ENCODE data around the gene FRMPD1.

The FRMPD1 gene

GRCh38 chr9:37753489-37754190 is 102.9 kb downstream of the FRMPD1 start, which contains the start of gene TRMT10B (continued):
- TF ChIP-seq ZNF280C (tag by site-specific recombination; IDR thresholded peaks at IDR 0.05) = no peak
- TF ChIP-seq ZNF629 (tag by site-specific recombination; IDR thresholded peaks at IDR 0.05) = no peak
- TF ChIP-seq ZNF292 (tag by site-specific recombination; IDR thresholded peaks at IDR 0.05; ENCODE audit: borderline replicate concordance, low read depth) = no peak
- TF ChIP-seq ZNF548 (tag by site-specific recombination; IDR thresholded peaks at IDR 0.05) = no peak
- TF ChIP-seq ZNF148 (tag by site-specific recombination; IDR thresholded peaks at IDR 0.05; ENCODE audit: borderline replicate concordance) = no peak
- no peak for TF ChIP-seq ZNF202 (tag by site-specific recombination; IDR thresholded peaks at IDR 0.05; ENCODE audit: borderline replicate concordance)
- TF ChIP-seq, protein P1, sequence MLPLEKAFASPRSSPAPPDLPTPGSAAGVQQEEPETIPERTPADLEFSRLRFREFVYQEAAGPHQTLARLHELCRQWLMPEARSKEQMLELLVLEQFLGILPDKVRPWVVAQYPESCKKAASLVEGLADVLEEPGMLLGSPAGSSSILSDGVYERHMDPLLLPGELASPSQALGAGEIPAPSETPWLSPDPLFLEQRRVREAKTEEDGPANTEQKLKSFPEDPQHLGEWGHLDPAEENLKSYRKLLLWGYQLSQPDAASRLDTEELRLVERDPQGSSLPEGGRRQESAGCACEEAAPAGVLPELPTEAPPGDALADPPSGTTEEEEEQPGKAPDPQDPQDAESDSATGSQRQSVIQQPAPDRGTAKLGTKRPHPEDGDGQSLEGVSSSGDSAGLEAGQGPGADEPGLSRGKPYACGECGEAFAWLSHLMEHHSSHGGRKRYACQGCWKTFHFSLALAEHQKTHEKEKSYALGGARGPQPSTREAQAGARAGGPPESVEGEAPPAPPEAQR (tag by site-specific recombination; IDR thresholded peaks at IDR 0.05) = no peak
- TF ChIP-seq, protein P2, sequence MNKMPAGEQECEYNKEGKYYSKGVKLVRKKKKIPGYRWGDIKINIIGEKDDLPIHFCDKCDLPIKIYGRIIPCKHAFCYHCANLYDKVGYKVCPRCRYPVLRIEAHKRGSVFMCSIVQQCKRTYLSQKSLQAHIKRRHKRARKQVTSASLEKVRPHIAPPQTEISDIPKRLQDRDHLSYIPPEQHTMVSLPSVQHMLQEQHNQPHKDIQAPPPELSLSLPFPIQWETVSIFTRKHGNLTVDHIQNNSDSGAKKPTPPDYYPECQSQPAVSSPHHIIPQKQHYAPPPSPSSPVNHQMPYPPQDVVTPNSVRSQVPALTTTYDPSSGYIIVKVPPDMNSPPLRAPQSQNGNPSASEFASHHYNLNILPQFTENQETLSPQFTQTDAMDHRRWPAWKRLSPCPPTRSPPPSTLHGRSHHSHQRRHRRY (tag by site-specific recombination; IDR thresholded peaks at IDR 0.05) = no peak
- no peak for TF ChIP-seq GLI4 (tag by site-specific recombination; IDR thresholded peaks at IDR 0.05)
- TF ChIP-seq ZNF138 (tag by site-specific recombination; IDR thresholded peaks at IDR 0.05; ENCODE audit: borderline replicate concordance) = no peak
- no peak for TF ChIP-seq KLF8 (tag by site-specific recombination; IDR thresholded peaks at IDR 0.05)
- TF ChIP-seq ZBTB26 (tag by site-specific recombination; optimal IDR thresholded peaks at IDR 0.05) = peak; percentile 60
- no peak for TF ChIP-seq ZNF324 (tag by site-specific recombination; IDR thresholded peaks at IDR 0.05)
- TF ChIP-seq SP3 (tag by site-specific recombination; IDR thresholded peaks at IDR 0.05) = peak; percentile 29; the same call in 1 of the 2 replicates
- no peak for TF ChIP-seq ZNF561 (tag by site-specific recombination; IDR thresholded peaks at IDR 0.05; ENCODE audit: borderline replicate concordance)
- peak; percentile 57 for TF ChIP-seq SP2 (tag by site-specific recombination; IDR thresholded peaks at IDR 0.05)
- TF ChIP-seq ZNF221 (tag by site-specific recombination; IDR thresholded peaks at IDR 0.05; ENCODE audit: borderline replicate concordance) = no peak
- no peak for TF ChIP-seq ZNF704 (tag by site-specific recombination; IDR thresholded peaks at IDR 0.05)
- no peak for TF ChIP-seq ZNF354C (tag by site-specific recombination; IDR thresholded peaks at IDR 0.05; ENCODE audit: borderline replicate concordance, low read depth)
- TF ChIP-seq ZNF624 (tag by site-specific recombination; IDR thresholded peaks at IDR 0.05) = no peak
- no peak for TF ChIP-seq ZBTB49 (tag by site-specific recombination; IDR thresholded peaks at IDR 0.05; ENCODE audit: low read depth)
- no peak for TF ChIP-seq ZEB2 (tag by site-specific recombination; IDR thresholded peaks at IDR 0.05)
- TF ChIP-seq, protein P3, sequence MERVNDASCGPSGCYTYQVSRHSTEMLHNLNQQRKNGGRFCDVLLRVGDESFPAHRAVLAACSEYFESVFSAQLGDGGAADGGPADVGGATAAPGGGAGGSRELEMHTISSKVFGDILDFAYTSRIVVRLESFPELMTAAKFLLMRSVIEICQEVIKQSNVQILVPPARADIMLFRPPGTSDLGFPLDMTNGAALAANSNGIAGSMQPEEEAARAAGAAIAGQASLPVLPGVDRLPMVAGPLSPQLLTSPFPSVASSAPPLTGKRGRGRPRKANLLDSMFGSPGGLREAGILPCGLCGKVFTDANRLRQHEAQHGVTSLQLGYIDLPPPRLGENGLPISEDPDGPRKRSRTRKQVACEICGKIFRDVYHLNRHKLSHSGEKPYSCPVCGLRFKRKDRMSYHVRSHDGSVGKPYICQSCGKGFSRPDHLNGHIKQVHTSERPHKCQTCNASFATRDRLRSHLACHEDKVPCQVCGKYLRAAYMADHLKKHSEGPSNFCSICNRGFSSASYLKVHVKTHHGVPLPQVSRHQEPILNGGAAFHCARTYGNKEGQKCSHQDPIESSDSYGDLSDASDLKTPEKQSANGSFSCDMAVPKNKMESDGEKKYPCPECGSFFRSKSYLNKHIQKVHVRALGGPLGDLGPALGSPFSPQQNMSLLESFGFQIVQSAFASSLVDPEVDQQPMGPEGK (tag by site-specific recombination; IDR thresholded peaks at IDR 0.05) = peak; percentile 85
- TF ChIP-seq ZNF701 (tag by site-specific recombination; IDR thresholded peaks at IDR 0.05) = no peak
- TF ChIP-seq ZNF426 (tag by site-specific recombination; IDR thresholded peaks at IDR 0.05) = no peak

Measured in HEK293 (cell line).